ENCODE data around the gene MYRIP.

The MYRIP gene

DNA sequence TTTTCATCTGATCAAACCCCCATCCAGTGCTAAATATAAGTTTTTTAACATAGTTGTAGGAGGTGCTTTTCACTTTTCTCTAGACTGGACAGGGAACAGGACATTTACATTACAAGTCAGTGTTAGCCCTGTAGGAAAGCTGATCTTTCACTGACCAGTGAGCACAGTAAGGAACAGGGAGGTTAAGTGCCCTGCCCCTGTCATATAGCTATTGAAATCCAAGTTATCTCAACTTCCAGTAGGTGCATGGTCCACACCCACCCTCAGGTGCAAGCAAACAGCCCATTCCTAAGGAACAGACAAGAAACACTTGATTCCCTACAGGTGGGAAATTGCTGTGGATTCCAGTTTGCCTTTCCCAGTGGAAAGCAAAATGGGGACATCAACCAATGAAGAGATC is 421.0 kb downstream of the MYRIP start:
- TF ChIP-seq PAX5 (IDR thresholded peaks at IDR 0.05; ENCODE audit: insufficient read depth, low read length, severe bottlenecking) (no peak), POLR2AphosphoS5 (IDR thresholded peaks at IDR 0.05; ENCODE audit: low read depth, low read length) (no peak), POU2F2 (IDR thresholded peaks at IDR 0.05; ENCODE audit: low read depth, low read length) (no peak), POLR2A (IDR thresholded peaks at IDR 0.05; ENCODE audit: low read depth, low read length) (no peak), TAF1 (IDR thresholded peaks at IDR 0.05; ENCODE audit: low read depth, low read length) (no peak), SPI1 (IDR thresholded peaks at IDR 0.05; ENCODE audit: low read depth, low read length) (no peak)
- FAIRE-seq, result no peak
- no peak for DNase-seq (ENCODE audit: insufficient read length, low spot score)

DNA sequence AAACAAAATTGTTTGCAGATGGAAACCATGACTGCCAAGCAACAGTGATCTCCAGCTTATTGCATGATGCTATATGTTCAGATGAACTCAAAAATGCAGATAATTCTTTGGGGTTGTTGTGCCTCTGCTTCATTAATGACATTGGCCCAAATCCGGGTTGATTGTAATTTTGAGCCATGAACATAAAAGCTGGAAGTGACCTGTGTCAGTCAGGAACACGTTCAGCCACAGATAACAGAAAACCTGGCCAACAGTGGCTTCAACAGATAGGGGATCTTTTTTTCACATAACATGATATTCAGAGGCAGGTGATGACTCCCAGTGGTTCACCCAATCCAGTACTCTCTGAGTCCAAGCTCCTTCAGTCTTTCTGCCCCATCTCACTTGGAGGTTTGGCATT is 423.2 kb downstream of the MYRIP start:
- TF ChIP-seq PAX5 (IDR thresholded peaks at IDR 0.05; ENCODE audit: insufficient read depth, low read length, severe bottlenecking) (no peak), POLR2A (IDR thresholded peaks at IDR 0.05; ENCODE audit: low read depth, low read length) (no peak), POLR2AphosphoS5 (IDR thresholded peaks at IDR 0.05; ENCODE audit: low read depth, low read length) (no peak), SPI1 (IDR thresholded peaks at IDR 0.05; ENCODE audit: low read depth, low read length) (no peak), TAF1 (IDR thresholded peaks at IDR 0.05; ENCODE audit: low read depth, low read length) (no peak), POU2F2 (IDR thresholded peaks at IDR 0.05; ENCODE audit: low read depth, low read length) (no peak)
- DNase-seq (ENCODE audit: insufficient read length, low spot score), result no peak
- FAIRE-seq, result no peak

DNA sequence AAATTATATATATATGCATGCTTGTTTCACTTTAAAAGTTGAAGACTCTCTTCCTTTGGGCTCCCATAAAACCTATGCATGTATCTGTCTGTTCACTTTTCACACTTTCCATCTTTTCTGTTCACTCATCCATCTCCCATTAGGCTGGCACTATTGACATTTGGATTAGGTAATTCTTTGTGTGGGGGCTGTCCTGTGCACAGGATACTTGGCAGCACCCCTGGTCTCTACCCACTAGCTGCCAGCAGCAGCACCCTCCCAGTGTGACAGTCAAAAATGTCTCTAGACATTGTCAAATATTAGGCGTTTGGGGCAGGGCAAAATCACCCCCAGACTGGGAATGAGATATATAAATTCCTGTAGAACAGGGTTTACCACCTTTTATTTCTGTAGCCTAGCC is 427.8 kb downstream of the MYRIP start:
- DNase-seq (ENCODE audit: insufficient read length, low spot score), result no peak
- TF ChIP-seq PAX5 (IDR thresholded peaks at IDR 0.05; ENCODE audit: insufficient read depth, low read length, severe bottlenecking) (no peak), TAF1 (IDR thresholded peaks at IDR 0.05; ENCODE audit: low read depth, low read length) (no peak), SPI1 (IDR thresholded peaks at IDR 0.05; ENCODE audit: low read depth, low read length) (no peak), POU2F2 (IDR thresholded peaks at IDR 0.05; ENCODE audit: low read depth, low read length) (no peak), POLR2A (IDR thresholded peaks at IDR 0.05; ENCODE audit: low read depth, low read length) (no peak), POLR2AphosphoS5 (IDR thresholded peaks at IDR 0.05; ENCODE audit: low read depth, low read length) (no peak)
- no peak for FAIRE-seq

DNA sequence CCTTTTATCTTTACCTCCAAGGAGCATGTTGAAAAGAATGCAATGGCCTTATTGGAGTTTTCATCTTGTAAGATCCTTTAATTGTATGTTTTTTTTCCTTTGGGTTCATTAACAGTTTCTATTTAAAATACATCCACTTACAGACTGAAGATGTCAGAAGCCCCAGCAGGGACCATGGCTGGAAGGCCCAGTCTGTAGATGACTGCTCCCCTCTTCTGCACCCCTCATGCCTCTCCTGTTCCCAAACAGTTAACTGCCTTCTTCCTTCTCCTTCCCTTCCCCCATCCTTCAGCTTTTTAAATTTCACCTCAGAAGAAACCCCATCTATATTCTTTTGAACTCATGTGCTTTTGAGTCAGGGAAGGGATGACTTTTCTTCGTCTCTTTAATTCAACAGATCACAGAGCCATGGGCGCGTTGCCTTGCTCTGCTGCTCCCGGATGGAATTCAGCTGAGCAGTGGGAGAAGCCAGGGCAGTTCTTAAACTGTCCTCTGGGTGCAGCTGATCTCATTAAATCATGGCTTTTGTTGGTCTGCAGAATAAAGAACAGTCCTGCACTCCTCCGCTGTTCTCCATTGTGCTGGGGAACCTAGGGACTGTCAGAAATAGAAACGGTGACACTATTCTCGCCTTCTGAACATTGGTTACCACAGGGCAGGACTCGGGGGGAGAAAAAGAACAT is 428.6 kb downstream of the MYRIP start:
- DNase-seq (ENCODE audit: insufficient read length, low spot score) (no peak), FAIRE-seq (no peak)
- no peak for TF ChIP-seq POU2F2 (IDR thresholded peaks at IDR 0.05; ENCODE audit: low read depth, low read length)
- no peak for TF ChIP-seq TAF1 (IDR thresholded peaks at IDR 0.05; ENCODE audit: low read depth, low read length)
- TF ChIP-seq POLR2A (IDR thresholded peaks at IDR 0.05; ENCODE audit: low read depth, low read length), result no peak
- no peak for TF ChIP-seq PAX5 (IDR thresholded peaks at IDR 0.05; ENCODE audit: insufficient read depth, low read length, severe bottlenecking)
- TF ChIP-seq SPI1 (IDR thresholded peaks at IDR 0.05; ENCODE audit: low read depth, low read length), result no peak
- no peak for TF ChIP-seq POLR2AphosphoS5 (IDR thresholded peaks at IDR 0.05; ENCODE audit: low read depth, low read length)

DNA sequence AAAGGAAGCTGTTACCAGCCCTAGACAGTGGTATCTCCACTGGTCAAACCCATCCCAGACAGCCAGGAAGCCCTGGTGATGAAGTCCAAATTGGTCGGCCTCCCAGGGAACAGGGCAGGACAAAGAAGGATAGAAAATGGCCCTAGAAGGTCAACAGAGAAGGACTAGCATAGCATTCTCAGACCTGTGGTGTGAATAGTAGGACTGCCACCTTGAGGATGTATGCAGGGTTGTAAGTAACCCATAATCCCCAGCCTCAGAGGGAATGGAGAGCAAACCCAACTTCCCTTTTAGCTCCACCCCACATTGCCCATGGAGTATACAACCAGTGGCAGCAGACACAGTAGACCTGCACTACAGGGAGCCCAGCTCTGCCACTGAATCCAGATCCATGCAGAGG is 431.5 kb downstream of the MYRIP start:
- FAIRE-seq, result no peak
- no peak for DNase-seq (ENCODE audit: insufficient read length, low spot score)
- no peak for TF ChIP-seq PAX5 (IDR thresholded peaks at IDR 0.05; ENCODE audit: insufficient read depth, low read length, severe bottlenecking)
- no peak for TF ChIP-seq POLR2A (IDR thresholded peaks at IDR 0.05; ENCODE audit: low read depth, low read length)
- no peak for TF ChIP-seq TAF1 (IDR thresholded peaks at IDR 0.05; ENCODE audit: low read depth, low read length)
- no peak for TF ChIP-seq POU2F2 (IDR thresholded peaks at IDR 0.05; ENCODE audit: low read depth, low read length)
- no peak for TF ChIP-seq SPI1 (IDR thresholded peaks at IDR 0.05; ENCODE audit: low read depth, low read length)

DNA sequence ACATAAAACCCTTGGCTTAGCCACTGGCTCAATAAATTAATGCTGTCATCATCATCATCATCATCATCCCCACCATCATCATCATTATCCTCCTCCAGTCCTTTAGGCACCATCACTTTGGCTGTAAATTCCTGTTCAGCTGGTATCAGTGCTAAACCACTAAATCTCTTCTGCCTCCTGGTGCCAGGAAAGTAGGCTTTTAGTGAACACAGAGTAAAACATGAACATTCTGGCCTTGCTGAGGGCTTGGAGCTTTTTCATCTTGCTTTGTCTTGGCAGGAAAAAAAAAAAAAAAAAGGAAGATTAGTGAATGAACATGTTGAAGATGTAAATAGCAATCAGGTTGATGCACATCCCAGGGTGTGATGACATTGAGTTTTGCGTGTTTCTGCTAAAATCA is 432.8 kb downstream of the MYRIP start:
- DNase-seq (ENCODE audit: insufficient read length, low spot score) (no peak), FAIRE-seq (no peak)
- no peak for TF ChIP-seq POLR2AphosphoS5 (IDR thresholded peaks at IDR 0.05; ENCODE audit: low read depth, low read length)
- no peak for TF ChIP-seq TAF1 (IDR thresholded peaks at IDR 0.05; ENCODE audit: low read depth, low read length)
- TF ChIP-seq POLR2A (IDR thresholded peaks at IDR 0.05; ENCODE audit: low read depth, low read length), result no peak
- TF ChIP-seq POU2F2 (IDR thresholded peaks at IDR 0.05; ENCODE audit: low read depth, low read length), result no peak
- TF ChIP-seq PAX5 (IDR thresholded peaks at IDR 0.05; ENCODE audit: insufficient read depth, low read length, severe bottlenecking), result no peak

DNA sequence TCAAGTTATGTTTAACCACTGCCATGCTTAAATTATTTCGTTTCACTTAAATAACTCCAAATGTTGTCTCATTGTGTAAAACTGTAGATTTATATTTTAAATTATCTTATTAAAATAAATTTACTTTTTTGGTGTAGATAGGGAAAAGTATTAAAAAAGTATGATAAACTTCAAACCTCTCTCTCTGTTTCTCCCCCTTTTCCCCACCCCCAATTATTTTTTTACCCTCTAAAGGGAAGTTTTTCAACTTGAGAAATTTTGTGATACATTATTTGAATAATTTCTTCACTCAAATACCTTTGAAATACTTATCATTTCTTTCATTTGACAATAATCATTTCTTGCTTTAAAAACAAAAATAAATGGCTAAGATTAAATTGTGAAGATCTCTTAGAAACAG is 433.2 kb downstream of the MYRIP start:
- FAIRE-seq (no peak), DNase-seq (ENCODE audit: insufficient read length, low spot score) (no peak)
- TF ChIP-seq POLR2AphosphoS5 (IDR thresholded peaks at IDR 0.05; ENCODE audit: low read depth, low read length), result no peak
- no peak for TF ChIP-seq POLR2A (IDR thresholded peaks at IDR 0.05; ENCODE audit: low read depth, low read length)
- TF ChIP-seq SPI1 (IDR thresholded peaks at IDR 0.05; ENCODE audit: low read depth, low read length), result no peak
- TF ChIP-seq PAX5 (IDR thresholded peaks at IDR 0.05; ENCODE audit: insufficient read depth, low read length, severe bottlenecking), result no peak
- no peak for TF ChIP-seq POU2F2 (IDR thresholded peaks at IDR 0.05; ENCODE audit: low read depth, low read length)
- TF ChIP-seq TAF1 (IDR thresholded peaks at IDR 0.05; ENCODE audit: low read depth, low read length), result no peak

DNA sequence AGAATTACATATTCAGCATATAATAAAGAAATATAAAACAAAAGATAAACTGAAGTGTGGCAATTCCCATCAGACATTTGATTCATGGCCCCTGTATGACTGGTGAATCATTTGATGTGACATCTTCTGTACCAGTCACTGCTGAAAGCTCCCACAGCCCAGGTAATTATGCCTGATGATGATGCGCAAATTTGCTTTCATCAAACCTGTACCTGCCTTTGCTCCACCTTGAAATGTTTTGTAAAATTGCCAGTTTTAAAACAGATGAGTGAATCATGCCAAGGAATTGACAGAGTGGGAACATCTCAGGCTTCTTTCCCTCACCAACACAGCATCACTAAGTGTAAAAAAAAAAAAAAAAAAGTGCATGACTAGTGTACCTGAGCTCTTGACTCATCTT is 433.6 kb downstream of the MYRIP start:
- DNase-seq (ENCODE audit: insufficient read length, low spot score) (no peak), FAIRE-seq (no peak)
- no peak for TF ChIP-seq POU2F2 (IDR thresholded peaks at IDR 0.05; ENCODE audit: low read depth, low read length)
- TF ChIP-seq POLR2AphosphoS5 (IDR thresholded peaks at IDR 0.05; ENCODE audit: low read depth, low read length), result no peak
- no peak for TF ChIP-seq TAF1 (IDR thresholded peaks at IDR 0.05; ENCODE audit: low read depth, low read length)
- TF ChIP-seq POLR2A (IDR thresholded peaks at IDR 0.05; ENCODE audit: low read depth, low read length), result no peak
- TF ChIP-seq SPI1 (IDR thresholded peaks at IDR 0.05; ENCODE audit: low read depth, low read length), result no peak
- TF ChIP-seq PAX5 (IDR thresholded peaks at IDR 0.05; ENCODE audit: insufficient read depth, low read length, severe bottlenecking), result no peak

DNA sequence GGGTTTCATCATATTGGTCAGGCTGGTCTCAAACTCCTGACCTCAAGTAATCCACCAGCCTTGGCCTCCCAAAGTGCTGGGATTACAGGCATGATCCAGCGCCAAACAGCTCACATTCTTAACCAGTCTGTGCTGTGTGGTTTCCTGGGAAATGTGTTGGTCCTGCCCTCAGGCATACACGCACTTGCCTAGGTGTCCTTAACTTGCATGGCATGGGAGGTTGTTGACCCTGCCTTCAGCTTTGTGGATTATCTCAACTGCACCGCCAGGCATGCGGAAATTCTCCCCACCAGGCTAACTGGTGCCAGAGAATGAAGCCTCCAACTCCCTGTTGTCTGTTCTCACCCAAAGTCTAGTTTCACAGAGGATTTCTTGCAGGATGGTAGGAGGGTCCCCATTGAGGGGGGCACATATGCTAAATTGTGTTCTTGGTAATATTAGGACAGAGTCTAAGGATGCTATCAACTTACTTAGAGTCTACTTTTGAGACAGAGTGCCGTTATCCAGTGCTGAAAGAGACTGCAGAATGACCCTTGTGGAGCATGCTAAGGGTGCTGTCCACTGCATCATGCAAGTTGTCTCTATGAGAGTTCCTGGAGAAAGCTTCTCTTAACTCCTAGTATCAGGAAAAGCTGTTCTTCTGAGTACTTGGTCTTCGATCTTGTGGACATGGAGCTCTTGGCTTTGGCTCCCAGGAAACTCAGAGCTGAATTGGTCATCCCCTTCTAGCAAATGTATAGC is 438.5 kb downstream of the MYRIP start:
- FAIRE-seq, result no peak
- no peak for DNase-seq (ENCODE audit: insufficient read length, low spot score)
- TF ChIP-seq POU2F2 (IDR thresholded peaks at IDR 0.05; ENCODE audit: low read depth, low read length), result no peak
- no peak for TF ChIP-seq PAX5 (IDR thresholded peaks at IDR 0.05; ENCODE audit: insufficient read depth, low read length, severe bottlenecking)

Data from GM12891 (cell line).